GM19099 (cell line): ENCODE data around the gene WDR86.

ENCODE experiments used
- POLR2A ChIP-seq: IDR thresholded peaks from 3 replicates; pipeline ENCODE4 v1.6.1; 2011; ENCODE audit warnings: low read depth; ENCODE audit not compliant: insufficient read length; ENCODE audit errors: extremely low read depth

The WDR86 gene, protein sequence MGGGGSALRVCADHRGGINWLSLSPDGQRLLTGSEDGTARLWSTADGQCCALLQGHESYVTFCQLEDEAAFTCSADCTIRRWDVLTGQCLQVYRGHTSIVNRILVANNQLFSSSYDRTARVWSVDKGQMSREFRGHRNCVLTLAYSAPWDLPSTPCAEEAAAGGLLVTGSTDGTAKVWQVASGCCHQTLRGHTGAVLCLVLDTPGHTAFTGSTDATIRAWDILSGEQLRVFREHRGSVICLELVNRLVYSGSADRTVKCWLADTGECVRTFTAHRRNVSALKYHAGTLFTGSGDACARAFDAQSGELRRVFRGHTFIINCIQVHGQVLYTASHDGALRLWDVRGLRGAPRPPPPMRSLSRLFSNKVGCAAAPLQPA

DNA sequence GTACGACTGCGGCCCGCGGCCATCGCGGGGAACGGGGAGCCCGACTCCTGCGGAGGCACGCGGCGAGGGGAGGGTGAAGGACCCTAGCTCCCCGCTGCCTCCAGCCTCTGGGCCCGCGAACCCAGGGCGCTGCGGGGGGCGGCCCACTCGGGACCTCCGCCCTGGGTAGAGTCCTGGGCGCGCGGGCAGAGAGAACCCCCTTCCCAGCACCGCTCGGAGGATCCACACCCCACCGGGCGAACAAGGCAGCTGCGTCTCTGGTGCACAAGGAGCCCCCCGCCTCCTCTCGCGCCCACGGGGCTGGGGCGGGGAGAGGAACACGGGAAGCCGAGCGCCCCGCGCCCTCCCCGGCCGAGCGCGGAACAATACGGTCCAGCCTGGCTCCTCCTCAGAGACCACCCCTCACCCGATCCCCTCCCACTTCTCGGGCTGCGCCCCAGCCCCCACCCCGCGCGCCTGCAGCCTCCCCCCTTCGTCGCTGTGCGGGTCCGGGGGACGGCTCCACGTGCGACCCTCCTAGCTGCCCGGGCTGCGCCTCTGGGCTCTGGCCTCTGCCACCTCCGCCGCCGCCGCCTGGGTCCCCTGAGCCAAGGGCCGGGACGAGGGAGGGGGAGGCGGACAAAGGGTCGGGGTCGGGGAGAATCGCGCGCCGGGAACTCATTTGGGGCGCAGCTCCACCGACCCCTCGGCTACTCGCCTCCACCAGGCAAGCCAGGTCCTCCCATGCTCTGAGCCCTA, at the start of gene WDR86:
Gene WDR86, minus strand, starts transcription at position 372 of the 738 bp plus-strand sequence. CDS start 449 bp downstream, outside the sequence.
- TF ChIP-seq POLR2A, result no peak

DNA sequence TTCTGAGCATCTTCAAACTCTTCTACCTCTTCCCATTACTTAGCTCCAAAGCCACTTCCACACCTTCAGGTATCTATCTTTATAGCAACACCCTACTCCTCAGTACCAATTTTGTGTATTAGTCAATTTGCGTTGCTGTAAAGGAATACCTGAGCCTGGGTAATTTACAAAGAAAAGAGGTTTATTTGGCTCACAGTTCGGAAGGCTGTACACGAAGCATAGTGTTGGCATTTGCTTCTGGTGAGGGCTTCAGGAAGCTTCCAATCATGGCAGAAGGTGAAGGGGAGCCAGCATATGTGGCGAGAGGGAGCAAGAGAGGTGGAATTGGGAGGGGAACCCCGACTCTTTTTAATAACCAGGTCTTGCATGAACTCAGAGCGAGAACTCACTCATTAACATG, 47.7 kb upstream of the WDR86 start:
- TF ChIP-seq POLR2A, result no peak

DNA sequence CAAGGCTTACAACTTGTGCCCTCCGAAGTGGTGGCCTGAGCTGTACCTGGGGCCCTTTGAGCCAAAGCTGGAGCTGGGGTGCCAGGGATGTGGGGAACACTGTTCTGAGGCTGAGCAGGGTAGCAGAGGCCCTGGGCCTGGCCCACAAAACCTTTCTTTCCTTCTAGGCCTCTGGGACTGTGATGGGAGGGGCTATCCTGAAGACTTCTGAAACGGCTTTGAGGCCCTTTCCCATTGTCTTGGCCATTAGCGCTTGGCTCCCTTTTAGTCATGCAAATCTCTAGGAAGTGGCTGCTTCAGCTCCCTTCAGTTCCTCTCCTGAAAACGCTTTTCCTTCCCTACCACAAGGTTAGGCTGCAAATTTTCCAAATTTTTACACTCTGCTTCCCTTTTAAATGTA, 46.9 kb upstream of the WDR86 start:
- TF ChIP-seq POLR2A, result no peak

DNA sequence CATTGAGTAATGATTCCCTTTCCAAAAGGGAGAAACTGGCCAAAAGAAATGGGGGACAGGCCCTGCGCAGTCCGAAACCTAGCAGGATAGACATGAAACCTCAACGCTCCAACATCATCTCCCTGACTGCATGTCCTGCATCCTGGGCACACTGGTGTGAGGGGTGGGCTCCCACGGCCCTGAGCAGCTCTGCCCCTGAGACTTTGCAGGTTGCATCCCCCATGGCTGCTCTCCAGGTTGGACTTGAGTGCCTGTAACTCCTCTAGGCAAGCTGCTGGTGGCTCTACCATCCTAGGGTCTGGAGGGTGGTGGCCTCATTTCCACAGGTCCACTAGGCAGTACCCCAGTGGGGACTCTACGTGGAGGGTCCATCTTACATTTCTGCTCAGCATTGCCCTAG, 46.4 kb upstream of the WDR86 start:
- TF ChIP-seq POLR2A, result no peak

DNA sequence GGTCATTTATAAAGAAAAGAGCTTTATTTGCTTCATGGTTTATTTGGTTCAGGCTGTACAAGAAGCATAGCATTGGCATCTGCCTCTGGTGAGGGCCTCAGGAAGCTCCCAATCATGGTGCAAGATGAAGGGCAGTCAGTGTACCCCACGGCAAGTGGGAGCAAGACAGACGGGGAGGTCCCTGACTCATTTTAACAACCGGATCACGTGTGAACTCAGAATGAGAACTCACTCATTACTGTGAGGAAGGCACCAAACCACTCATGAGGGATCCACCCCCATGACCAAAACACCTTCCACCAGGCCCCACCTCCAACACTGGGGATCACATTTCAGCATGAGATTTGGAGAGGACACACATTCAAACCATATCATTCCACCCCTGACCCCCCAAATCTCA, 45.9 kb upstream of the WDR86 start:
- no peak for TF ChIP-seq POLR2A

DNA sequence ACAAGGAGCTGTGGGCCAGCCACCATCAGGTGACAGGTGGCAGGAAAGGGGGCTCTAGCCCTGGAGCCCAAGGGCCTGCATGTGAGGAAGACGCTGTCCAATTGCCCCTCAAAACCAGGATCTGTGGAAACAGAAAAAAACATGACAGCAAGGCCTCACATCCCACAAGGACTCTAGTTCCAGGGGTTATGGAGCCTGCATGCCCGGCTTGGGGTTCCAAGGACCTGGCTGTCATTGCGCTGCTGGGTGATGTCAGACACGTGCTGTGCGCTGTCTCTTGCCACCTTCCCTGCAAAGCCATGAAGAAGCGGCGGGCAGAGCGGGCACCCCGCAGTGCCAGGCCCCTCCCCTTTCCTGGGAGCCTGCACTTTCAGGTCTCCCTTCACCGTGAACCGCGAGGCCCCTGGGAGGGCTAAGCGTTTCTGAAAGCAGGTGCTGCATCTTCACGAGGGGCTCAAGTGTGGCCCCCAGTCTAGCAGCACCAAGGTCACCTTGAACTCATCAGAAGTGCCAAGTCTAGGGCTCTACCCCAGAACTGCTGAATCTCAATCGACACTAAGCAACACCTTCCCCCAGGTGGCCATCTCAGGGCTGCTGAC, 45.2 kb upstream of the WDR86 start:
- TF ChIP-seq POLR2A, result no peak

DNA sequence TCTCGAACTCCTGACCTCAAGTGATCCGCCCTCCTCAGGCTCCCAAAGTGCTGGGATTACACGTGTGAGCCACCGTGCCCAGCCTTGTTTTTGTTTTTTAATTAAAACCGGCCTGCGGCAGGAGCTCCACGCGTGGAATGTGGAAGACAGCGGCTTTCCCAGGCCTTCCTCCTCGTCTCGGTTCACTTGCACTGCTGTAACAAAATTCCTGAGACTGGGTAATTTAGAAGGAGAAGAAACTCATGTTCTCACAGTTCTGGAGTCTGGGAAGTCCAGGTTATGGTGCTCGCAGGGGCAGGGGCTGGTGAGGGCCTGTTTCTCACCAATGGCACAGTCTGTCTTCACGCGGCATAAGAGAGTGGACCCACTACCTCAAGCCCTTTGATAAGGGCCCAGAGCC, 44.5 kb upstream of the WDR86 start:
- no peak for TF ChIP-seq POLR2A

DNA sequence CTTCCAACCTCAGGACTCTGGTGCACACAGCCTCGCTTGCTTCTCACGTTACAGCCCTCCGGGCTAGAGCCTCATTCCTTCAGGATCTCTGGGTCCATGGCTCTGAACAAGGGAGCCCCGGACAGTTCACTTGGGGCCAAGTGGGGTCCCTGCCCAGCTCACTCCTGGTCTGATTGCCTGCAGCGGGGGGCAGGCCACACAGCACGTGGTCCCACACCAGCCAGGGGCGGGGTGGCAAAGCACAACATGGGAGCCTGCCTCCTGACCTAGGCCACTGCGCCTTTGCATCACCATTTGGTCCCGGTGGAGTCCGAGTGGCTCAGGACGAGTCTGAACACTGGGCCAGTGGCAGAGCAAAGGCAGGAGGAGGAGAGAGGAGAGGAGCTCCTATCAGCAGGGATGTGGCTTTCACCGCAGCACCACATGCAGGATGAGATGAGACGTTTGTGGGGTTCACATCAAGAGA, 43.5 kb upstream of the WDR86 start:
- no peak for TF ChIP-seq POLR2A

DNA sequence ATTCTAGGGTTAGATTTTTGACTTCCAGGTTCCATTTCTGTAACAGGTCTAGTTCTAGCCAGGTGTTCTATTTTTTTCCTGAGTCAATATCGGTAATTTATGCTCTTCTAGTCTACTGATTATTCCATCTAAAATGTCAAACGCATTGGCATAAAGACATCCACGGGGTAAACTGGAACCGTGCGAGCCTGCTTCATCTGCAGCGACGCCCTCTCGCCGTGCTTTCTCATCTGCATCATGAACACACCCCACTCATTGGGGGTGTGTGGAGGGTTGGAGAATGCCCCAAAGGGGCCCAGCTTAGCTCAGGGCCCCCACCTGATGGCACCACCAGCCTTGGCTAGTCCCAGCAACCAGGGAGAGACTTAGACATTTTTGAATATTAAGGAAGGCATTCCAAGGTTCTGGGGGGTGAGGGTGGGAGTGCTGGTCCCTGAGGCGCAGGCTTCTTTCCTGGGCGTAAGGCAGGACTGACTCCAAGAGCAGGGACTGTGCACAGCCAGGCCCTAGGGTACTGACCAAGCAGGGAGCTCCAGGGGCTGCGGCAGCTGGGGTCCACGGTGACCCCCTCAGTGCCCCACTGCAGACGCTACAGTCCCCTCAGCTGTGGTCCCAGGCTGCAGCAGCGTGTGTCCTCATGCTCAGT, 43.0 kb upstream of the WDR86 start:
- no peak for TF ChIP-seq POLR2A

DNA sequence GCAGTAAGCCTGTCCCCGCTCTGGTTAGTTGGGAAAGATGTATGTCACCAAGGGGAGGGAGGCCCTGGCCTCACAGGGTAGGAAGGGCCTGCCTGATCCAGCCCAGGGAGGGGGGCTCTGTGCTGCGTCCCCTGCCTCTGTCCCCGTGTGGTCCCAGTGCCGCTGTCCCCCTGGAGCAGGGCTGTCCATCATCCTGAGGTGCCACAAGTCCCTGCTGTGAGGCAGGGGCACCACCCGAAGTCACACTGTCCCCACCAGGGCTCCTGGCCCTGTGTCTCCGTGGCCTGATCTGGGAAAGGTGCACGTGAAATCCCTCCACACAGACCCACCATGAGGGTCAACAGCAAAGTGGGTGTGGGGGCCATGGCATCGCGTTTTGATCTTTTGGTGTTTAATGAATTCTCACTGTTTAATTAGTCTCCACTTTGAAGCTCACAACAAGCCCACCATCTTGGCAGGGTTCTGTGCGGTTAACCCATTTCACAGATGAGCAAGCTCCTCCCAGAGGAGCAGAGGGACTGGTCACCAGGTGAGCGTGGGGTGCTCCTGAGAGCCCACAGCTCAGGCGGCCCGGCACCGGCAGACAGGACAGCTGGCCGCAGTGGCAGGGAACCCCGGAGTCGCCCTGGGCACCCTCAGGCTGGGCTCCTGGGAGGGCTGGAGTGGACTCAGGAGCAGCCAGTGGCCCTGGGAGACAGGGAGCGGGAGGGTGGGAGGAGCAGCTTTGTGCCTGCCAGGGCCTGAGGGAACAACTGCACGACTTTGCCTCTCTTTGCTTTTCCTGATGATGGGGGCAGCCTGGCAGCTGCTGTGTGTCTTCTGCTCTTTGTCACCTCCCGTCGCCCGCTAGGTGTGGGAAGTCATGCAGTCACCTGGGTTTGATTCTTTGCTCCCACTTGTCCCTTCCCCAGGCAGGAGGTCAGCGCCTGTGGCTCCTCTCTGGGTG, 42.1 kb upstream of the WDR86 start:
- TF ChIP-seq POLR2A, result no peak

DNA sequence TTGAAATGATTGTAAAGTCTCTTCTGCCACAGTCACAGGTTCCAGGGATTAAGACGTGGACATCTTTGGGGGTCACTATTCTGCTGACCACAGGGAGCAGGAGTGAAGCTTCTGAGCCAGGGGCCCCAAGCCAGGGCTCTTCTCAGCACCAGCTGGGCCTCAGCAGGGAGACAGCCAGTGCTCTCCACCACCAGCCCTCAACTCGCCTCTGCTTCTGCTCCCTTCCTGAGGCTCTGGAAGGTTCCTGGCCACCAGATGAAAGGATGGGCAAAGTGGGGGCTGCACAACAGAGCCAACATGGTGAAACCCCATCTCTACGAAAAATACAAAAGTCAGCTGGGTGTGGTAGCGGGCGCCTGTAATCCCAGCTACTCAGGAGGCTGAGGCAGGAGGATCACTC, 41.3 kb upstream of the WDR86 start:
- TF ChIP-seq POLR2A, result no peak

DNA sequence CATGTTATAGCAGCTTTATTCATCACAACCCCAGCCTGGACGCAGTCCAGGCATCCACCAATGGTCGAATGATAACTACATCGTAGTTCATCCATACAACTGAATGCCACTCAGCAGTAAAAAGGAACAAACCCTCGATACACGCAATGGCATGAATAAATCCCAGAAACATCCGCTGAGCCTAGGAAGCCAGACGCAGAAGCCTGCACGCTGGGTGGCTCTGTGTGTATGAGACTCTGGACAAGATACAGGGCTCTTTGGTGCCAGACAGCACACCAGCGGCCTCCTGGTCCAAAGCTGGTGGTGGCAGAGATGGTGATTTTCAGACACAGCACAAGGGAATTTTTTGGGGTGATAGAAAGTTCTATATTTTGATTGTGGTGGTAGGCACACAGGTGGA, 40.2 kb upstream of the WDR86 start:
- TF ChIP-seq POLR2A, result no peak

DNA sequence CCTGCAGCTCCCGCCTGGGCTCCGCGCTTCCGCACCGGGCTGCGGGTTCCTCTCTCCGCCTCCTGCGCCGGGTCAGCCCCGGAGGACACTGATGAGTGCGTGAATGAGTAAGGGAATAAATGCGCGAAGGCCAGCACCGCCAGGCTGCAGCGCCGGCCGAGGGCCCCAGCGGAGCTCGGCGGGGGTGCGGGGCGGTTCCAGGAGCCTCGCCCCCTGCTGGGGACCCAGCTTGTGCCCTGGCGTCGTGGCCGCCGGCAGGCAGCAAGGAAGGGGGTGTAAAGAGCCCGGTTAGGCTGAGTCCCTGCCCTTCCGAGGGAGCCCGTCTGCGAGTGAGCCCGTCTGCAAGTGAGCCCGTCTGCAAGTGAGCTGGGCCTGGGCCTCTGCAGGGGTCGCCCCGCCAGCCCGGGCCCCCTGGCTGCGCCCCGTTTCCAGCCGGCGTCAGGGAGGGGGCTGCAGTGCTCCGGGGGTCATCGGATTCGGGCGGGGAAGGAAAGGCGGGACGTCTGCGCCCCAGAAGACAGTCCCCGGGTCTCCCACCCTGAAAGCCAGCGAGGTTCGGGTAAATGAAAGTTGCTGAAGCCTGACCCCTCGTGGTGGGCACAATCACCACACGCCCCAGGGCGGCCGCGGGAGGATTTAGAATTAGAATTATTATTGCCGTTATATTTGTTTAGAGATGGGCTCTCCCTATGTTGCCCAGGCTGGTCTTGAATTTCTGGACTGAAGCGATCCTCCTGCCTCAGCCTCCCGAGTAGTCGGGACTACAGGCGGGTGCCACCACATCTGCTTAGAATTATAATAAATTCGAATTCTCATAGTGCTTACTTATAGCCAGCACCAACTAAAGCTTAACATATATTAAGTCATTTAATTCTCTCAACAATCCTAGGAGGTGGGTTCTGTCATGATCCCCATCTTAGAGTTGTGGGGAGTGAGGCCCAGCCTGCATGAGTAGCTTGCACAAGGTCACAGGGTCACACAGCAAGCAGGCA, 38.7 kb upstream of the WDR86 start:
- TF ChIP-seq POLR2A, result no peak
